Aorta (tissue), 5 donors: ENCODE measurements around the gene USPL1. TPM values are rescaled to one million over a fixed set of nuclear protein-coding genes. Genes with fewer than 3 reads are reported as not detected.
A peak's percentile ranks its signal among the peaks of the same experiment; 100 is the strongest.

ENCODE experiments used
- ATAC-seq: fragments of 200-7000 bp; cut with Tn5 transposase; one replicate; pipeline ENCODE4 v1.9.1; 2022; ENCODE audit warnings: moderate library complexity; ENCODE audit not compliant: low FRiP score
- DNase-seq, 2 donors: peaks; one replicate each; pipeline ENCODE4 v3.0.0-alpha.2; 2020
- H3K27ac ChIP-seq, 2 donors: one replicate each; pipeline ENCODE4 v1.5.1; 2013; ENCODE audit warnings: low read length in 2 of 2, mild to moderate bottlenecking in 2 of 2, moderate library complexity in 2 of 2, control low read depth in 1 of 2, inconsistent platforms in 1 of 2, low read depth in 1 of 2
- H3K27me3 ChIP-seq, 2 donors: one replicate each; pipeline ENCODE4 v1.6.1; 2013; ENCODE audit warnings: control low read depth in 1 of 2, low read length in 1 of 2, mild to moderate bottlenecking in 1 of 2, moderate library complexity in 1 of 2; ENCODE audit not compliant: insufficient read depth in 2 of 2, control insufficient read depth in 1 of 2
- H3K36me3 ChIP-seq, 2 donors: one replicate each; pipeline ENCODE4 v1.6.1; 2013; ENCODE audit warnings: control low read depth in 1 of 2, low read length in 1 of 2, mild to moderate bottlenecking in 1 of 2; ENCODE audit not compliant: insufficient read depth in 2 of 2, control insufficient read depth in 1 of 2
- H3K4me1 ChIP-seq, 2 donors: one replicate each; pipeline ENCODE4 v1.6.1; 2013; ENCODE audit warnings: low read length in 2 of 2, control low read depth in 1 of 2, mild to moderate bottlenecking in 1 of 2, moderate library complexity in 1 of 2; ENCODE audit not compliant: insufficient read depth in 2 of 2, control insufficient read depth in 1 of 2
- H3K4me3 ChIP-seq, 2 donors: one replicate each; pipeline ENCODE4 v1.5.1; 2013; ENCODE audit warnings: low read length in 2 of 2, control low read depth in 1 of 2, mild to moderate bottlenecking in 1 of 2
- H3K9me3 ChIP-seq: one replicate; pipeline ENCODE4 v1.6.1; 2013; ENCODE audit warnings: mild to moderate bottlenecking, low read length; ENCODE audit not compliant: control insufficient read depth
- WGBS, 2 donors: extraction: QIAGEN DNeasy Blood & Tissue Kit; methylation state at CpG; one replicate each; pipeline ENCODE4 v1.1.7; 2013; 5-methylcytosine and 5-hydroxymethylcytosine counted together
- intact Hi-C, 2 donors: fragments of 100-400 bp; cut with DNase I; formaldehyde crosslinking; loops; one replicate each; pipeline versions ENCODE4 v1.14.2 to v1.15.0; 2022
- polyA plus RNA-seq, 2 donors: library from polyadenylated mRNA; stranded (reverse); fragments of 200-250 nt; gene quantifications; one replicate each; pipeline ENCODE4 v1.2.3, GENCODE V29; 2013
- total RNA-seq, 2 donors: library from RNA; stranded (reverse); fragmentation: NEBNext Ultra II Directional; extraction: Animal tissue kit (Norgen Biotek cat#: 25700); gene quantifications; one replicate each; pipeline ENCODE4 v1.2.1, GENCODE V29; 2021
- donor health status: healthy with polysubstance abuse.
- donor health status: Bipolar disorder and iron deficiency.
- donor health status: DM: no; HTN: no; CAD: no.
- donor health status: DM: no; HTN: no; CAD: no.
- donor health status: DM: yes; HTN: yes; CAD: no.

Gene USPL1
- total and polyA plus RNA-seq, 4 donors: 3.3 to 18.8 (median 11.1) TPM

GRCh38 chr13:30689752-30690151 lies 72.0 kb downstream of the USPL1 start:
- Histone ChIP-seq H3K36me3 (no peaks in the 10 kb centered on the region), H3K27ac (no peak overlapping the region), H3K27me3 (no peaks in the 10 kb centered on the region), H3K4me3 (no peak overlapping the region), H3K9me3 (no peaks in the 10 kb centered on the region), H3K4me1 (no peaks in the 10 kb centered on the region)
- ATAC-seq (no peak), DNase-seq (no peak)
- WGBS, 2 donors: 90 to 96% methylated on average over 14 of the region's 14 CpGs
- intact Hi-C loops: no loop called here

- Histone ChIP-seq H3K4me3 (peak overlapping the region; percentile 13 to 47), H3K36me3 (no peaks in the 10 kb centered on the region), H3K27me3 (no peaks in the 10 kb centered on the region), H3K9me3 (no peaks in the 10 kb centered on the region), H3K4me1 (no peaks in the 10 kb centered on the region), H3K27ac (no peak overlapping the region)
- intact Hi-C loops: no loop called here
- ATAC-seq (peak; percentile 84), DNase-seq (peak; percentile 77 to 84)
- WGBS, 2 donors: 24 to 31% methylated on average over 20 to 21 of the region's 21 CpGs
These were observed 72.8 kb downstream of the USPL1 start for GRCh38 chr13:30690282-30691188.

GRCh38 chr13:30692113-30692512 lies 74.4 kb downstream of the USPL1 start:
- Histone ChIP-seq H3K9me3 (no peaks in the 10 kb centered on the region), H3K27ac (no peak overlapping the region), H3K27me3 (no peaks in the 10 kb centered on the region), H3K36me3 (no peaks in the 10 kb centered on the region), H3K4me3 (no peak overlapping the region), H3K4me1 (no peaks in the 10 kb centered on the region)
- whole genome bisulfite sequencing, 2 donors: 97 to 100% methylated on average over 1 of the region's 1 CpG
- intact Hi-C loops: no loop called here
- no peak for DNase-seq
- no peak for ATAC-seq

GRCh38 chr13:30696278-30697176 lies 78.8 kb downstream of the USPL1 start:
- 48 to 53% methylated on average over 11 of the region's 11 CpGs for WGBS, 2 donors
- no peaks in the 10 kb centered on the region for H3K27me3 ChIP-seq
- H3K4me1 ChIP-seq: peaks cover 0 to 3% of the 10 kb centered on the region in 2 donors
- no peak overlapping the region for H3K4me3 ChIP-seq
- no peaks in the 10 kb centered on the region for H3K36me3 ChIP-seq
- intact Hi-C loops: no loop called here
- DNase-seq: peak in 1 of 2 donors; percentile 85
- H3K9me3 ChIP-seq: no peaks in the 10 kb centered on the region
- no peak overlapping the region for H3K27ac ChIP-seq
- peak; percentile 54 for ATAC-seq

- ATAC-seq: peak; percentile 61
- intact Hi-C loops: no loop called here
- no peaks in the 10 kb centered on the region for H3K36me3 ChIP-seq
- no peak for DNase-seq
- H3K27me3 ChIP-seq: no peaks in the 10 kb centered on the region
- peaks cover 0 to 3% of the 10 kb centered on the region in 2 donors for H3K4me1 ChIP-seq
- 47 to 48% methylated on average over 8 of the region's 8 CpGs for WGBS, 2 donors
- H3K27ac ChIP-seq: no peak overlapping the region
- H3K9me3 ChIP-seq: no peaks in the 10 kb centered on the region
- no peak overlapping the region for H3K4me3 ChIP-seq
These were observed 79.6 kb downstream of the USPL1 start for GRCh38 chr13:30697177-30697953.

GRCh38 chr13:30697996-30698401 lies 80.3 kb downstream of the USPL1 start:
- H3K27ac ChIP-seq: no peak overlapping the region
- H3K4me1 ChIP-seq: peaks cover 0 to 3% of the 10 kb centered on the region in 2 donors
- H3K36me3 ChIP-seq: no peaks in the 10 kb centered on the region
- no peak for DNase-seq
- H3K9me3 ChIP-seq: no peaks in the 10 kb centered on the region
- H3K27me3 ChIP-seq: no peaks in the 10 kb centered on the region
- peak; percentile 45 for ATAC-seq
- 4 to 10% methylated on average over 7 of the region's 7 CpGs for WGBS, 2 donors
- H3K4me3 ChIP-seq: no peak overlapping the region
- intact Hi-C loops: no loop called here

GRCh38 chr13:30698488-30699005 lies 80.8 kb downstream of the USPL1 start:
- Histone ChIP-seq H3K4me3 (no peak overlapping the region), H3K36me3 (no peaks in the 10 kb centered on the region), H3K27ac (no peak overlapping the region), H3K4me1 (peaks cover 0 to 3% of the 10 kb centered on the region in 2 donors), H3K27me3 (no peaks in the 10 kb centered on the region), H3K9me3 (no peaks in the 10 kb centered on the region)
- DNase-seq: no peak
- 77 to 87% methylated on average over 15 of the region's 15 CpGs for WGBS, 2 donors
- intact Hi-C loops: no loop called here
- ATAC-seq: no peak

GRCh38 chr13:30700364-30700763 lies 82.6 kb downstream of the USPL1 start:
- Histone ChIP-seq H3K9me3 (no peaks in the 10 kb centered on the region), H3K4me1 (peaks cover 0 to 3% of the 10 kb centered on the region in 2 donors), H3K36me3 (no peaks in the 10 kb centered on the region), H3K27me3 (no peaks in the 10 kb centered on the region), H3K4me3 (no peak overlapping the region), H3K27ac (no peak overlapping the region)
- intact Hi-C loops: no loop called here
- ATAC-seq: no peak
- no peak for DNase-seq
- 83 to 86% methylated on average over 5 of the region's 5 CpGs for WGBS, 2 donors
